Measurements from ENCODE around the gene FAM151A. TPM values are rescaled to one million over a fixed set of nuclear protein-coding genes. Genes with fewer than 3 reads are reported as not detected.
A peak's percentile ranks its signal among the peaks of the same experiment; 100 is the strongest.

The FAM151A gene
- total and polyA plus RNA-seq, 9 donors, result 0.06 TPM; not detected in 8

GRCh38 chr1:54582566-54583306 is 40.6 kb downstream of the FAM151A start:
- 89 to 93% (median 90%) methylated on average over 19 of the region's 19 CpGs for WGBS, 3 donors
- DNase-seq, result peak in 2 of 5 donors; percentile 25 to 37
- Histone ChIP-seq H3K27ac (peak overlapping the region; percentile 2 to 83), H3K9me3 (no peaks in the 10 kb centered on the region), H3K4me3 (no peak overlapping the region), H3K27me3 (no peaks in the 10 kb centered on the region), H3K36me3 (no peaks in the 10 kb centered on the region), H3K4me1 (ENCODE audit: insufficient read depth) (peaks cover 26% of the 10 kb centered on the region)
- no peak for TF ChIP-seq EP300 (IDR thresholded peaks at IDR 0.05)
- TF ChIP-seq, protein P1, sequence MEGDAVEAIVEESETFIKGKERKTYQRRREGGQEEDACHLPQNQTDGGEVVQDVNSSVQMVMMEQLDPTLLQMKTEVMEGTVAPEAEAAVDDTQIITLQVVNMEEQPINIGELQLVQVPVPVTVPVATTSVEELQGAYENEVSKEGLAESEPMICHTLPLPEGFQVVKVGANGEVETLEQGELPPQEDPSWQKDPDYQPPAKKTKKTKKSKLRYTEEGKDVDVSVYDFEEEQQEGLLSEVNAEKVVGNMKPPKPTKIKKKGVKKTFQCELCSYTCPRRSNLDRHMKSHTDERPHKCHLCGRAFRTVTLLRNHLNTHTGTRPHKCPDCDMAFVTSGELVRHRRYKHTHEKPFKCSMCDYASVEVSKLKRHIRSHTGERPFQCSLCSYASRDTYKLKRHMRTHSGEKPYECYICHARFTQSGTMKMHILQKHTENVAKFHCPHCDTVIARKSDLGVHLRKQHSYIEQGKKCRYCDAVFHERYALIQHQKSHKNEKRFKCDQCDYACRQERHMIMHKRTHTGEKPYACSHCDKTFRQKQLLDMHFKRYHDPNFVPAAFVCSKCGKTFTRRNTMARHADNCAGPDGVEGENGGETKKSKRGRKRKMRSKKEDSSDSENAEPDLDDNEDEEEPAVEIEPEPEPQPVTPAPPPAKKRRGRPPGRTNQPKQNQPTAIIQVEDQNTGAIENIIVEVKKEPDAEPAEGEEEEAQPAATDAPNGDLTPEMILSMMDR (IDR thresholded peaks at IDR 0.05), result no peak
- no peak for TF ChIP-seq POLR2A (IDR thresholded peaks at IDR 0.05)
- intact Hi-C loops (cut with DNase I), result no loop called here

DNA sequence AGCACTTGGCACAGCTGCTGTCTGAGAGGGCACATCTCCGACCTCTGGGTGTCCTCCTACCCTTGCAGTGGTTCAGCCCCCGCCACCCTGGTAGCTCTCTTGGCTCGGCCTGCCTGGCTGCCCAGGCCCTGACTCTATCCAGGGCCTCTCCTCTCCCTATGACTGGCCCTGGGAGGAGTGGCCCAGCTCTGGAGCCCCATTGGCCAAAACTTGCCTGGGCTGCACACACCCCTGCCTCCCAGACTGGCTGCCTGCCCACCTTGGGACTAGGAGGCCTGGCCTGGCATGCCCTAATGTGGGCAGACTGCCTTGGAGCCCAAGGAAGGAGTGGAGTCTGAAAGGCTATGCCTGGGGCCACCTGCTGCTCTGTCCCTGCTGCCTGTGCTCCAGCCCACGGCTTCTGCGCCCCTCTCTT is 41.7 kb downstream of the FAM151A start:
- Histone ChIP-seq H3K27me3 (no peaks in the 10 kb centered on the region), H3K27ac (peak overlapping the region; percentile 16 to 83), H3K36me3 (no peaks in the 10 kb centered on the region), H3K4me3 (no peak overlapping the region), H3K4me1 (ENCODE audit: insufficient read depth) (peaks cover 26% of the 10 kb centered on the region), H3K9me3 (no peaks in the 10 kb centered on the region)
- WGBS, 3 donors, result 33 to 34% (median 34%) methylated on average over 4 to 5 of the region's 5 CpGs
- DNase-seq, result peak; percentile 89 to 95 (median 91)
- intact Hi-C loops (cut with DNase I), result loop anchor here in 1 of 4 donors (2.0 kb wide), 1 partner anchor 35 kb away; no protein-coding TSS in a partner anchor
- TF ChIP-seq POLR2A (IDR thresholded peaks at IDR 0.05), result peak; percentile 62
- TF ChIP-seq, protein P1 (IDR thresholded peaks at IDR 0.05), result no peak

GRCh38 chr1:54580856-54581550 is 42.3 kb downstream of the FAM151A start:
- WGBS, 3 donors, result 64 to 84% (median 74%) methylated on average over 11 of the region's 11 CpGs
- Histone ChIP-seq H3K36me3 (no peaks in the 10 kb centered on the region), H3K27ac (peak overlapping the region; percentile 16 to 83), H3K27me3 (no peaks in the 10 kb centered on the region), H3K4me3 (no peak overlapping the region), H3K4me1 (ENCODE audit: insufficient read depth) (peaks cover 26% of the 10 kb centered on the region), H3K9me3 (no peaks in the 10 kb centered on the region)
- no peak for DNase-seq
- intact Hi-C loops (cut with DNase I), result loop anchor here in 1 of 4 donors (2.0 kb wide), 1 partner anchor 34 kb away; no protein-coding TSS in a partner anchor
- TF ChIP-seq, protein P1 (IDR thresholded peaks at IDR 0.05), result no peak
- TF ChIP-seq POLR2A (IDR thresholded peaks at IDR 0.05) (no peak), EP300 (IDR thresholded peaks at IDR 0.05) (no peak)

GRCh38 chr1:54579337-54579781 is 44.0 kb downstream of the FAM151A start:
- Histone ChIP-seq H3K9me3 (no peaks in the 10 kb centered on the region), H3K4me3 (no peak overlapping the region), H3K36me3 (no peaks in the 10 kb centered on the region), H3K27me3 (no peaks in the 10 kb centered on the region), H3K4me1 (ENCODE audit: insufficient read depth) (peaks cover 26% of the 10 kb centered on the region), H3K27ac (peak overlapping the region in 1 of 2 donors; percentile 53)
- intact Hi-C loops (cut with DNase I), result no loop called here
- TF ChIP-seq, protein P1 (IDR thresholded peaks at IDR 0.05), result no peak
- no peak for TF ChIP-seq EP300 (IDR thresholded peaks at IDR 0.05)
- TF ChIP-seq POLR2A (IDR thresholded peaks at IDR 0.05), result no peak
- no peak for DNase-seq
- 40 to 50% (median 45%) methylated on average over 4 of the region's 4 CpGs for WGBS, 3 donors
